ENCODE results near the gene NECAB3. TPM values are rescaled to one million over a fixed set of nuclear protein-coding genes. Genes with fewer than 3 reads are reported as not detected.

The NECAB3 gene
- total RNA-seq, 1 donor: 22.0 TPM

DNA sequence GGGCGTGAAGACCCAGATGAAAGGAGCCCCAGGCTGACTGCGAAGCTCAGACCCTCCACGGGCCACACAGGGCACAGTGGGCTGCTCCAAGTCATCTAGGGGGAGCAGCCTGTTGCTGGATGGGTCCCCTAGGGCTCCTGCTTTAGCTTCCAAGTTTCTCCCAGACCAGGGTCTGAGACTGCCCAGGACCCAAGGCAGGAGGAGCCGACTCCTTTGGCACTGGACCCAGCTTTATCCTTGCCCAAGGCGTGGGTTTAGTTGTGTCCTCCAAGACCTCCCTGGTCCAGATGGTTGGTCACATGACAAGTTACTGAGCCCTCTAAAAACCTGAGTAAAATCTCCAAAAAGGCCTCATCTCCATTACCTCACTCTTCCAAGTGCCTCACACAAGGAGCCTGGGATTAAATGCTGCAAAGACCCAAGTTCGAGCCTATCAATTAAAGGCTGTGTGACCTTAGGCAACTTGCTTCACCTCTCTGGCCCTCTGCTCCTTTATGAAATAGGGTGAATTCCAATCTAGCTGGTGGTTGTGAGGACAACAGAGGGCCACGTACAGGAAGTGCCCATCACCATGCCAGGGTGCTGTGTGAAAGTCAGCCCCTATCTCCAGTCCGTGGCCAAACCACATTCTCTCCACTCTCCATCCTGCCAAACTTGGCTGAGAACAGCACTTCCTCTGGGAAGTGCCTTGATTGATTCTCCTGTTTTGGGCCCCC is 2.5 kb downstream of the NECAB3 start:
- no peak overlapping the region for H3K4me3 ChIP-seq (ENCODE audit: low read depth, low read length)
- no peak for DNase-seq (ENCODE audit: low read depth)
- TF ChIP-seq, protein P1, sequence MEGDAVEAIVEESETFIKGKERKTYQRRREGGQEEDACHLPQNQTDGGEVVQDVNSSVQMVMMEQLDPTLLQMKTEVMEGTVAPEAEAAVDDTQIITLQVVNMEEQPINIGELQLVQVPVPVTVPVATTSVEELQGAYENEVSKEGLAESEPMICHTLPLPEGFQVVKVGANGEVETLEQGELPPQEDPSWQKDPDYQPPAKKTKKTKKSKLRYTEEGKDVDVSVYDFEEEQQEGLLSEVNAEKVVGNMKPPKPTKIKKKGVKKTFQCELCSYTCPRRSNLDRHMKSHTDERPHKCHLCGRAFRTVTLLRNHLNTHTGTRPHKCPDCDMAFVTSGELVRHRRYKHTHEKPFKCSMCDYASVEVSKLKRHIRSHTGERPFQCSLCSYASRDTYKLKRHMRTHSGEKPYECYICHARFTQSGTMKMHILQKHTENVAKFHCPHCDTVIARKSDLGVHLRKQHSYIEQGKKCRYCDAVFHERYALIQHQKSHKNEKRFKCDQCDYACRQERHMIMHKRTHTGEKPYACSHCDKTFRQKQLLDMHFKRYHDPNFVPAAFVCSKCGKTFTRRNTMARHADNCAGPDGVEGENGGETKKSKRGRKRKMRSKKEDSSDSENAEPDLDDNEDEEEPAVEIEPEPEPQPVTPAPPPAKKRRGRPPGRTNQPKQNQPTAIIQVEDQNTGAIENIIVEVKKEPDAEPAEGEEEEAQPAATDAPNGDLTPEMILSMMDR (IDR thresholded peaks at IDR 0.05; ENCODE audit: insufficient read depth, low read depth, low read length): no peak

DNA sequence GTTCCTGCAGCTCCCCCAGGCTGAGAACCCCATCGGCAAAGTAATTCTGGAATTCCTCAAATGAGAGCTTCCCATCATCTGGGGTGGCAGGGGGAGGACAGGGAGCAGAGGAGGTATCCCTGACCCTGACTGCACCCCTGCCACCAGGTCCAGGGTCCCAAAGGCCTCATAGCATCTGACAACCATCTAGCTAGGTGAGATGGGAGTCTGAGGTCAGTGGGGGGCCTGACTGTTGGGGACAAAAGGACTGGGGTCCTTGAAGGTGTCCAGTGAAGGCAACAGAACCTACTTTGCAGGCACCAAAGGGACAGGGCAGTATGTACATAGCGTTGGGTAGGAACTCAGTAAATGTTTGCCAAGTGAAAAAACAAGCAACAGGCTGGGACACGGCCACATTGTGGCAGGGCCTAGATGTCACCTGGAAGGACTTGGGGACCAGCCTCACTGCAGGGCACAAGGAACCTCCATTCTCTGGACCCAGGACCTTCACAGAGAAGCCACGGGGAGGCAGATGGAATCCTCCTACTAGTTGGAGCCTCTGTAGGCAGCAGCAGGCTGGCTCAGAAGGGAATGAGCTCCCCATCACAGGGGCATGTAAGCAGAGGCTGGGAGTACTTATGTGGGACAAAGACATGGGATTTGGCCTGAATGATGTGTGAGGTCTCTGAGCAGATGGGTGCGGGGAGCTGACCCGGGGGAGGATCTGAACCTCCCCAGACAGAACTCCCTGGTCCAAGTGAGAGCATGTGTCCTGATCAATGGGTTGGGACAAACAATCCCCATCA is 3.3 kb downstream of the NECAB3 start:
- no peak for DNase-seq (ENCODE audit: low read depth)

DNA sequence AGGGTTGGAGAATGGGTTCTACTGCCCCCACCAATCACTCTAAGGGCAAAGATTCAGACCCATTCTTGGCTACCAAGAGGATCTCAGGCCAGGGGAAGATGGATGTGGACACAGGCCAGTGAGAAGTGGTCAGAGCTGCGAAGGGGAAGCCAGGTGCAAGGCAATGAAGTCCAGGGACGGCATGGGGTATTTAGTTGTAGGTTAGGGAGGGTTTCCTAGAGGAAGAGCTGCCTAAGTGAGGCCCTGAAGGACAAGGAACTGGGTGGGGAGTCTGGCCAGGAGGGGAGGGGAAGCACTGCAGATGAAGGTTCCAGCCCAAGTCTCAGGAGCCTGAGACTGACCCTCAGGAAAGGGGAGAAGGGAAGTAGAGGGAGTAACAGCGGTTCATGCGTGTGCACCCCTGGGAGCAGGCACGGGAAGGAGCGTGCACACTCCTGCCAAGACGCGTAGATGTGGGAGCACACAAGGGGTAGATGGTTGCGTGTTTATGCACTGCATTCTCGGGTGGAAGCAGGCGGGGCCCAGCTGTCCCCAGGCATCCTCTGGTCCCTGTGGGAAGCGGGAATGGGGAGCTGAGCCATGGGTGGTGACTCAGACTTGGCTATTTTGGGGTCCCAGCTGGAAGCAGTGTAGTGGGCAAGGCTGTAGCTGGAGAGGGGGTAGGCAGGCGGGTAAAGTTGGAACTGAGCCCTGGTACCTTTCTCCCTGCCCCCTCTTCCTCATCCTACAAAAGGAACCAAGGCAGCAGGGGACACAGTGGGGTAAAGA is 4.2 kb downstream of the NECAB3 start:
- no peak overlapping the region for H3K4me3 ChIP-seq (ENCODE audit: low read depth, low read length)
- no peak for DNase-seq (ENCODE audit: low read depth)

More for the DNA sequence above, 3.3 kb downstream of the NECAB3 start:
- TF ChIP-seq, protein P1 (IDR thresholded peaks at IDR 0.05; ENCODE audit: insufficient read depth, low read depth, low read length): no peak
- no peak overlapping the region for H3K4me3 ChIP-seq (ENCODE audit: low read depth, low read length)

DNA sequence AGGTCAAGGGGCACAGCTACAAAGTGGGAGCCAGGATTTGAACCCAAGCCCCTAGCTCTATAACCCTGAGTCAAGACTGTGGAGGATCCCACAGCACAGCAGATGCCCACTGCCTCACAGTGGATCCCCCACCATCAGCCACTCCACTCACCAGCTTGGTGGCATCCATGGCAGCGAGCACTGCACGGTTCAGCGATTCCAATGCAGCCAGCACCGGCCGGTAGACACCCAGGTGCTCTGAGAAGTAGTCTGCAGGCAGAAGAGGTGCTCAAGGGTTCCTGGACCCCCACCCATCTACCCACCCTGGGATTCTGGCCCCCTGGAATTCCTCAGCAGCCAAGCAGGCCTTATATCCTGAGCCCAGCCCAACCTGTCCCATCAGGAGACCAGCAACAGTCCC is 5.0 kb downstream of the NECAB3 start:
- H3K4me3 ChIP-seq (ENCODE audit: low read depth, low read length): no peak overlapping the region
- no peak for DNase-seq (ENCODE audit: low read depth)
- TF ChIP-seq, protein P1 (IDR thresholded peaks at IDR 0.05; ENCODE audit: insufficient read depth, low read depth, low read length): no peak

More for the DNA sequence above, 4.2 kb downstream of the NECAB3 start:
- TF ChIP-seq, protein P1 (IDR thresholded peaks at IDR 0.05; ENCODE audit: insufficient read depth, low read depth, low read length): no peak

DNA sequence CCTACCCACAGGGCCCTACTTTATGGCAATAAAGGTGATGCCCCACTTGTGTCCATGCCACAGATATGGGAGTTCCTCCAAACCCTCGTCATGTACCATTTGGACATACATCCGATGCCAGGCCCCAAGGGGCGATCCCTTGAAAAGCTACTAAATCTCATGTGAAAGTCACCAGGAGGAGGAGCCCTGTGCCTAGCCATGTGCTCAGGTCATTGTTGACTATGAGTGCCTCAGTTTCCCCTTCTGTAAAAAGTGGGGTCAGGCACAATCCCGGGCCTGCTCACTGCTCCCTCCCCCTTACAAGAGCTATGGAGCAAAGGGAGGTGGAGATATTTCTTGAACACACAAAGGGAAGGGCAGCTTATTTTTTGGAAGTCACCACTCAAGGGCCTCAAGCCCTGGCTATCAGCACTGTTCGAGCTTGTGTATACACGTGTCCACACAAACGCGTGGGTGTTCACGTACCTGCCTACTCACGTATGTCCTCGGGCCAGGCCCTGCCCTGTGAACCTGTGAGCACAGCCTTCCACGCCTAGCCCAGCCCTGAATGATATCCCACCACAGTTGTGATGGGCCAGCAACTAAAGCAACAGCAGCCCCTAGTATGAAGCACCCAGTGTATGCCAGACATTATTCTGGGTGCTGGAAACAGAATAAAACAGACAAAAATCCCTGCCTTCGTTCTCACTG is 5.6 kb downstream of the NECAB3 start:
- H3K4me3 ChIP-seq (ENCODE audit: low read depth, low read length): no peak overlapping the region
- no peak for DNase-seq (ENCODE audit: low read depth)
- TF ChIP-seq, protein P1 (IDR thresholded peaks at IDR 0.05; ENCODE audit: insufficient read depth, low read depth, low read length): no peak

Measured in fibroblast of villous mesenchyme (primary cell).